Measurements from ENCODE around the gene CCM2L. TPM values are rescaled to one million over a fixed set of nuclear protein-coding genes. Genes with fewer than 3 reads are reported as not detected.
A peak's percentile ranks its signal among the peaks of the same experiment; 100 is the strongest.
"Not testable (repeated sequence)": the region's sequence is repeated elsewhere in the genome, so short reads cannot be mapped to it uniquely, and the experiment has no call there.

Gene CCM2L
- total RNA-seq, 1 experiment from 2014 or later, result 0.04 TPM

DNA sequence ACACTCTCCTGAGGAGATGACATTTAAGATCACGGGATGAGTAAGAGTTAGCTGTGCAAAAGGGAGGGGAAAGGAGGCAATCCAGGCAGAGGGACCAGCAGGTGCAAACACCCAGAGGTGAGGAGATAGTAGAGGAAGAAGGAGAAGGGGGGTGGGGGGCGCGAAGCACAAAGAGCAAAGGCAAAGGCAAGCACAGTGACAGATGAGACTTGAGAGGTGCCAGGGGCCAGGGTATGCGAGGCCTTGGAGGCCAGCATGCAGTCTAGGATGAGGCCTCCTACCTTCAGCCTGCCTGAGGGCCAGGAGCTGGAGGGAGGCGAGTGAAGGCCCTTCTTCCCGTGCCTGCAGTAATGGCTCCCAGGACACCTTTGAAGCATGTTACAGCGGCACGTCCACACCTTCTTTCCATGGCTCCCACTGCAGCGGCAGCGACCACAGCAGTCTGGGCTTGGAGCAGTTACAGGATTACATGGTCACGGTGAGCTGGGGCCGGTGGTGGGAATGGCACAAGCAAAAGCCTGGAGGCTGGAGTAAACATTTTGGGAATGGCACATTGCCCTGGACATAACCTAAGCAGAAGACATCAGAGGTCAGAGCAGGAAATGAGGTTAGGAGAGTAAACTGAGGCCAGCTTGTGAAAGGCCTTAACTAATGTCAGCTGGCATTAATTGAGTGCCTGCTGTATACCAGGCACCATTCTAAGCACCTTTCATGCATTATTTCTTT lies 18.6 kb downstream of the CCM2L start:
- peak; percentile 48 for DNase-seq (ENCODE audit: low spot score)

DNA sequence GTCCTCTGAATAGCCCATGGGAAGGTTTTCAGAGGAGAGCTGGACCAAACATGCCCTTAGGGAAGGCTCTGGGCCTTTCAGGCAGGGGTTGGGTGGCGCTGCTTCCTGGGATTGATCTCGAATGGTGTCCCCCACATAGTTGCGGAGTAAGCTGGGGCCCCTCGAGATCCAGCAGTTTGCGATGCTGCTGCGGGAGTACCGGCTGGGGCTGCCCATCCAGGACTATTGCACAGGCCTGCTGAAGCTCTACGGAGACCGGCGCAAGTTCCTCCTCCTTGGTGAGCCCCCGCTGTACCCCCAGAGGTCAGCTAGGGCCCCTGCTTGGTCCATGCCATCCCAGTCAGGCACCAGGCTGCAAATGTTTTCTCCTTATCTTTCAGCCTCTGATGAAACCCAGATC lies 19.3 kb downstream of the CCM2L start:
- no peak for DNase-seq (ENCODE audit: low spot score)

DNA sequence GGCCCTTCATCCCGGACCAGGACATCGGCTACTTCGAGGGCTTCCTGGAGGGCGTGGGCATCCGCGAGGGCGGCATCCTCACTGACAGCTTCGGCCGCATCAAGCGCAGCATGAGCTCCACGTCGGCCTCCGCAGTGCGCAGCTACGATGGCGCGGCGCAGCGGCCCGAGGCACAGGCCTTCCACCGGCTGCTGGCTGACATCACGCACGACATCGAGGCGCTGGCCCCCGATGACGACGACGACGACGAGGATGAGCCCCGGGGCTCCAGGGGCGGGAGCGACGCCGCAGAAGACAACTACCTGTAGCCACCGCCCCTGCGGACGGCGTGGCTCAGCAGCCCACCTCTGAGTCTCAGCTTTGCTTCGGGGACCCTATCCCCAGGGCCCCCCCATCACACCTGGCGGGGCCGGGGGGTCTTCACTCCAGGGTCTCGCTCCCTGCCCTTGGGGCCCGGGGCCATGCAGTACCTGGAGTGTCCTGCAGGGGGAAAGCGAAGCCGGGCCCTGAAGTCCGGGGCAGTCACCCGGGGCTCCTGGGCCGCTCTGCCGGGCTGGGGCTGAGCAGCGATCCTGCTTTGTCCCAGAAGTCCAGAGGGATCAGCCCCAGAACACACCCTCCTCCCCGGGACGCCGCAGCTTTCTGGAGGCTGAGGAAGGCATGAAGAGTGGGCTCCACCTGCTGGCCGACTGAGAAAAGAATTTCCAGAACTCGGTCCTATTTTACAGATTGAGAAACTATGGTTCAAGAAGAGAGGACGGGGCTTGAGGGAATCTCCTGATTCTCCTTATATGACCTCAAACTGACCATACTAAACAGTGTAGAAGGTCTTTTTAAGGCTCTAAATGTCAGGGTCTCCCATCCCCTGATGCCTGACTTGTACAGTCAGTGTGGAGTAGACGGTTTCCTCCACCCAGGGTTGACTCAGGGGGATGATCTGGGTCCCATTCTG lies 21.0 kb downstream of the CCM2L start:
- DNase-seq (ENCODE audit: low spot score), result peak; percentile 80

DNA sequence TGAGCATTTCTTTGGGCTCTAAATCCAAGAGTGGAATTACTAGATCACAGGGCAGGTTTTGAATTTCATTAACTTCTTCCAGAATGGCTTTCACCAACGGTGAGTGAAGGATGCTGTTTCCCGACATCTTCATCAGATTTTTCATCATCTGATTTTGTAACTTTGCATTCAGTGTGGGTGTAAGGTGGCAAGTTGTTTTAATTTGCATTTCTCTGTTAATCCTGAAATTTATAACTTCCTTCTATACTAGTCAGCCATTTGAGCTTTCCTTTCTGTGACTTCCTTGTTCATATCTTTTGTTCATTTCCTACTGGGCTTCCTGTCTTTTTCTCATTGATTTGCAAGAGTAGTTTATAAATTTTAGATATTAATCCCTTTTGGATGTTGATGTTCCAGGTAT lies 23.1 kb downstream of the CCM2L start:
- DNase-seq (ENCODE audit: low spot score), result no peak

DNA sequence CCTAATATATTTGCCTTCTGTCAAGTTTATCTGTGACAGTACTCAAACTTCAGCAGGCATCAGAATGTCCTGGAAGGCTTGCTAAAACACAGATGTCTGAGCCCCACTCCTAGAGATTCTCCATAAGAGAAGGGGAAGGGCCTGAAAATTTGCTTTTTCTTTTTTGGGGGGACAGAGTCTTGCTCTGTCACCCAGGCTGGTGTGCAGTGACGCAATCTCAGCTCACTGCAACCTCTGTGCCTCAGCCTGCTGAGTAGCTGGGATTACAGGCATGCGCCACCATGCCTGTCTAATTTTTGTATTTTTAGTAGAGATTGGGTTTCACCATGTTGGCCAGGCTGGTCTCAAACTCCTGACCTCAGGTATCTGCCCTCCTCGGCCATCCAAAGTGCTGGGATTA lies 23.5 kb downstream of the CCM2L start:
- DNase-seq (ENCODE audit: low spot score), result not testable (repeated sequence)

DNA sequence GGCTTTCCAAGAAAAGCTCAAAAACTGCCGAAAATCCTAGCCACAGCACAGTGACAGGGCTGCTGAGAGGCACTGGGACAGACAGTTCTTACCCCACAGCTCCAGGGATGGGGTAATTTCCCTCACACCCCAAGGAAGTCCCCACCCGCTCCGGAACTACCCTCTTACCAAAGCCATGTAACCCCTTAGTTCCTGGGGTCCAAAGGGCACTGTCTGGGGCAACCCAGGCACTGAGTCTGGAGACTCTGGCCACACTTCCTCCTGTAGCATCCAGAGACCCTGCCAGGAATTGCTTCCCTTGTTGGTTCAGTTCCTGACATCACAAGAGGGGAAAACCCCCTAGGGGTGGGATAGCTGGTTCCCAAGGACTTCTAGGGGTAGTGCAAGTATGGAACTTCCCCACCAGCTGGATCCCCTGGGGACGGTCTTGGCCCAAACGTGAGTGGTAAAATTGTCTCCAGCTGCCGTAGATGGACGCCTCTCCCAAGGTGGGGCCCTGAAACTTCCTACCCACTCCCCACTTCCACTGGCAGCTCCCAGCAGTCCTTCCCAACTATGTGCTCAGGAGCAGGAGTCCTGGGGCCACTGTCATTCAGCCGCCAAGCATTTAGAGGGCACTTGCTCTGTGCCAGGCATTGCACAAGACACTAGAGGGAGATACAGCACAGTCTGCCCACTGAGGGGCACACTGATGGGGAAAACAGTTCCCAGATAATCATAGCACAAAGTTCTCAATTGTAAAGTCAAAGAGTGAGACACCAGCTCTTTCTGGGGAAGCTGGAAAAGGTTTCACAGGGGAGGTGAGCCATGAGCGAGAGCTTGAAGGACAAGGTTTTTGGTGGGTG lies 24.6 kb downstream of the CCM2L start:
- no peak for DNase-seq (ENCODE audit: low spot score)

DNA sequence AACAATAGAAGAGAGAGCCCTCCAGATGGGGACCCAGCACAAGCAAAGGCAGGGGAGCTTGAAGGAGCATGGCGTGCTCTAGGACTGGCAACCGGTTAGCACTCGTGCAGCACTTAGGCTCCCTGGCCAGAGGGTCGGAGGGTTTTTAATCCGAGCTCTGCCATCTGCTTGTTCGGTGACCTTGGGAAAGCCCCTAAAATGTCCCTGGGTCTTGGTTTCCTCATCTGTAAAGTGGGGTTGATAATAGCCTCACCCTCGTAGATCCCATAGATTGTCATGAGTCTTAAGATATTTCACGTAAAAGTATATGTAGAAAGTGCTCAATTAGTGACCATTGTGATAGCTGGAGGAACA lies 25.2 kb downstream of the CCM2L start:
- DNase-seq (ENCODE audit: low spot score), result no peak

DNA sequence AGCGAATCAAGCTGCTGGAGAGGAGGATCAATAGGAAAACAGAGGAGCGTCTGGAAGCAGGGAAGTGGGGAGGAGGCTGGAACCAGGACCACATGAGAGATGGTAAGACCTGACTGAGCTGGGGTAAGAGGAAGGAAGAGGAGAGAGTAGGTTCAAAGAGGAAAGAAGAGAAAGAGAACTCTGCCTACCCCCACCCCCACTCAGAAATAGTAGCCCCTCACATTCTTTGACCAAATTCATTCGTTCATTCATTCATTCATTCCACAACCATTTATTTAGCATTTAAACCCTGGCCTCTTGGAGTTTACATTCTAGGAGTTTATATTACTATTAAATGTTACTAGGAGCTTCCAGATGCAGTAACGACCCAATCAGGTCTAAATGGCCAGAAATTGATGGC lies 26.0 kb downstream of the CCM2L start:
- no peak for DNase-seq (ENCODE audit: low spot score)

DNA sequence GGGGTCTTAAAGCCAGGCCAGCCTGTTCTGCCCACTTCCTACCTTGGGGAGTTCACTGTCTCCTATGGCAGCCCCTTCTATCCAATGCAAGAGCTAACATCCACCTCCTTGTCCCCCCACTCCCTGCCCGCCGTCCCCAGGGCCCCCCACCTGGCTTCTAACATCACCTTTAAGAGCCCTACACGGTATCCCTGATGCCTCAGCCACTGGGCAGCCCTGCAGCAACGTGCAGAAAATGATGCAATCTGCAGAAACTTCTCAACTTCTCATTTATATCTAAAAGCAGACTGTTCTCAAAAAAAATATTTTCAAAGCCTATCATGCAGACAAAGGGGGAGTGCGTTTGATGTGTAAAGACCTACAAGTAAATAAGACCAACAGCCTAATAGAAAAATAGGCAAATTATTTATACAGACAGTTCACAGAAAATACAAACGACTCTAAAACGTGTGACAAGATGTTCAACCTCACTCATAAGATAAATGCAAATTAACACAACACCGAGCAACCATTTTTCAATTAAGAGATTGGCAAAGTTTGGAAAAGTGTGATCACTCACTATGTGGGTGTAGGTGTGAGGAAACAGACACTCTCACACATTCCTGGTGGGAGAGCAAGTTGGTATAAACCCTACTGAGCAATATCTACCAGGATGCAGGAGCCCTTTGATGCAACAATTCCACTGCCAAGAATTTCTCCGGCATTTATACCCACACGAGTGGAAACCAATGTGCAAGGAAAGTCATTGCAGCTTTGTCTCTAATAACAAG lies 26.7 kb downstream of the CCM2L start:
- no peak for DNase-seq (ENCODE audit: low spot score)

DNA sequence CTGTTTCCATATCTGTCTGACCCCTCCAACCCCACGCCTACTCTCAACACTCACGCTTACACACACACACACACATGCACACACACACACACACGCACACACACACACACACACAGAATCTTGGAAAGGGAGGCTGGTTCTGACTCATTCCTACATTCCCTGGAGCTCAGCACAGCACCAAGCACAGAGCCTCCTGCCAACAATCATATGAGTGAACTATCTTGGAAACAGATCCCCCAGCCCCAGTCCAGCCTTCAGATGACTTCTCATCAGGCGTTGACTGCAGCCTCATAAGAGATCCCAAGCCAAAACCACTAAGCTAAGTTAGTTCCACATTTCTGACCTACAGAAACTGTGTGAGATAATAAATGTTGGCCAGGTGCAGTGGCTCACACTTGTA lies 27.7 kb downstream of the CCM2L start:
- no peak for DNase-seq (ENCODE audit: low spot score)

DNA sequence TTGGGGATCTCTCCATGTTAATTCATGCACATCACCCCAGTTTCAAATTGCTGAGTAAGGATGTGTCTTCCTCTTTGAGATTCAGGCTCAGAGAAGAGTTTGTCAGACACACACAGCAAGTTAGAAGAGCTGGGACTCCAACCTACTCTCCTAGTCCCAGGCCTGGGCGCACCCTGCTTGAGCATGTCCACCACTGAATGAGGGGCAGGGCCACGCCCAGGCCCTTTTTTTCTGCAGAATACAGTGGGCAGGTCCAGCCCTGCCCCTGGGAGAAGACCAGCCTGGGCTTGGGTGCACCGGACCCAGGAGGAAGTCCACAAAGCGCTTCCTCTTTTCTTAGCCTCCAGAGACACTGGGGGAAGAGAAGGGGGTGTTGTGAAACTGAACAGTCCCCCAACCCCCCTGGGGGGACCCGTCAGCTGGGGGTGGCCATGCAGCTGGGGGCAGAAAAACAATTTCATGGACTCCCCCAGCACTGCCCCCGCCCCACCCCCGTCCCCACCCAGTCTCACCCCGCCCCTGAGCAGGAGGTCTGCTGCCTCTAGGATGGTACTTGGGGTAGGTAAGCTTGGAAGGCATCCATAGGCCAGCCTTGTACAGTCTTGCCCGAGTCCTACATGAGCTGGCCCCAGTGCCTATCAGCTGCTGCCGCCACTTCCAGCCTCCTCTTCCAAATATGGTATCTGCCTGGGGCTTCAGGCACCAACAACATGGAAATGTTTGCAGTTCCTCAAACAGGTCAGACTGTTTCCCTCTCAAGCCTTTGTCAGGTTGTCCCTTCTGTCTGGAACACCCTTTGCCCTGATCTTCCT lies 30.1 kb downstream of the CCM2L start:
- no peak for DNase-seq (ENCODE audit: low spot score)

DNA sequence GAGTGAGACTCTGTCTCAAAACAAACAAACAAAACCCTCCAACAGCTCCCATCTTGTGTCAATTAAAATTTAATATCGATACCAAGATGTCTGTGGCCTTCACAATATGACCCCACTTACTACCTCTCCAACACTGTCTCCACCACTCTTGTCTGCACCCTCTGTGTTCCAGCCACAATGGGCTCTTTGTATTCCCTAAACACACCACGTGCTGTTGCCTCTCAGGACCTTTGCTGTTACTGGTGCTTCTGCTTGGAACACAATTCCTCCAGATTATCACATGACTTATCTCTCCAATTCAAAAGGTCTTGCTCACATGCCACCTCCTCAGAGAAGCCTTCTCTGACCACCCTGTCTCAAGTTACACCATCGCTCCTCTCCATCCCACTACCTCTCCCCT lies 35.8 kb downstream of the CCM2L start:
- DNase-seq (ENCODE audit: low spot score), result no peak

DNA sequence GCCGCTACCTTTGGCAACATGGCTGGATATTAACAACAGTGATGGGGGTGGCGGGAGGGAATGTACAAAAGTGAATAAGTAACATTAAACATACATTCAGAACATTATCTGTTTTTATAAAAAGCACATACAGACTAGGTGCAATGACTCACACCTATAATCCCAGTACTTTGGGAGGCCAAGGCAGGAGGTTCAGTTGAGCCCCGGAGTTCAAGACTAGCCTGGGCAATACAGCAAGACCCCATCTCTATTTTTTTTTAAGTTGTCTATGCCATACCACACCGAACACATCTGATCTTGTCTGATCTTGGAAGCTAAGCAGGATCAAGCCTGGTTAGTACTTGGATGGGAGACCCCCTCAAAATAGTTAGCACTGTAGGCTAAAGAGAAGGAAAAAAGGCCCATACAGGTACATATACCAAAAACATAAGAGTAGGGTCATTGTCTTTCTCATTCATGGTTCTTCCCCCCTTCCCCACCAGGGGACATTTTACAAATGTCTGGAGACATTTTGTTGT lies 40.1 kb downstream of the CCM2L start:
- no peak for DNase-seq (ENCODE audit: low spot score)

DNA sequence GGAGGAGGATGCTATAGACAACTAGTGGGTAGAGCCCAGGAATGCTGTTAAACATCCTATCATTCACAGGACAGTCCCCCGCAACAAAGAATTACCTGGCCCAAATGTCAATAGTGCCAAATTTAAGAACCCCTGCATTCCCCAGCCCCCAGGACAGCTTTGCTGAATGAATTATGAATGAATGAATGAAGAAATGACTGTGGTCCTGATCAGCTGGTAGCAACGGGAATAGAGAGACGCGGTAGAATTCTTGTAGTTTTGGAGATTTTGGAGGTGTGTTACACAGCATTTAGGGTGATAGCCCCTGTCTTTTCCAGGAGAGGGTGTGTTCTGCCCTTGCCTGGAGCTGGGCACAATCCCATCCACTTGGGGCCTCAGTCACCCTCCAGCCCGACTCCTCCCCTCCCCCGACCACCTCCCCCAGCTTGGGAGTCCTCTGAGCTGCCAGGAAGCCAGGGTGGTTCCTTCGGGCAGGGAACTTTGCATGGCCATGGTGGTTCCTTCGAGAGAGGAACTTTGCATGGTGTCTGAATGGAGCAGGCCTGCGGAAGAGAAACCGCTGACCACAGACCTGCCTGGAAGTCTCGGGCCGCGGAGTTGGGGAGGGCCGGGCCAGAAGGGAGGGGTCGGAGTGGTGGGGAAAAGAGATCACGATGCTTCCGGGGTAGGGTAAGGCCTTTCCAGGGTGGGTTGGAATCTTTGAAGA lies 40.8 kb downstream of the CCM2L start:
- DNase-seq (ENCODE audit: low spot score), result no peak

DNA sequence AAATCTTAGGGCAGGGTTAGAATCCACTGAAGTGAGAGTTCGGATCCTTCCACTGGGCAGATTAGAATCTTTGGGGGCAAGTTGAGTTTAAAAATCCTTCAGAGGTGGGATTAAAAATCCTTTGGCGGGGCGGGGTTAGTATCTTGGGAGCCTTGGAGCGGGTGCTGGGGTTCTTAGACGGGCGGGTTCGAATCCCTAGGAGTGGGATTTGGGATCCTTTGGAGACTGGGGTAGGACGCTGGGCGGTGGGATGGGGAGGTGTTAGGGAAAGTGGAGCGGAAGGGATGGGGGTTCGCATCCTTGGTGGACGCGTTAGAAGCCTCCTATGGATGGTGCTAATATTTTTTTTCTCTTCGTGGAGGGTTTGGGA lies 41.5 kb downstream of the CCM2L start:
- no peak for DNase-seq (ENCODE audit: low spot score)

DNA sequence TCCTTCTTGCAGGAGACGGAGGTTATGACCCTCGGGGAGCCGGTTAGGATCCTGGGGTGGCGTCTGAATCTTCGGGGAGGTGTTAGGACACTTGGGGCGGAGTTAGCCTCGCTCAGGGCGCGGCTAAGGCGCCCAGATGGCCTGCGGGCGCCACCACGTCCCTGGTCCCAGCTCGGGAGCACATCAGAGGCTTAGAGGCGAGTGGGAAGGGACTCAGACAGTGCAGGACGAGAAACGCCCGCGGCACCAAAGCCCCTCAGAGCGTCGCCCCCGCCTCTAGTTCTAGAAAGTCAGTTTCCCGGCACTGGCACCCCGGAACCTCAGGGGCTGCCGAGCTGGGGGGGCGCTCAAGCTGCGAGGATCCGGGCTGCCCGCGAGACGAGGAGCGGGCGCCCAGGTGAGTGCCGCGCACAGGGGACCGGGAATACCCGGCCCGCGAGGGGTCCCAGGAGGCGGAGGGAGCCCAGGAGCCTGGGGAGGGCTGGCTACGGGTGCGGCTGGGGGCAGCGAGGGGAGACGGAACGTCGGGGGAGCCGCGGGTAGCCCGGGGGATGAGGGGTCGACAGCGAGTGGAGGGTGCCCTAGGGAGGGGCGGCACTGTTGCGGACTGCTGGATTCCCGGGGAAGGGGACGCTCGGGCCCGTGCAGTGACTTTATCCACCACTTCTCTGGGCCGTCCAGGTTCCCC lies 42.0 kb downstream of the CCM2L start, which contains the start of gene HCK:
TSS of gene HCK (plus strand) at position 153 of the 688 bp plus-strand sequence.
- no peak for DNase-seq (ENCODE audit: low spot score)

DNA sequence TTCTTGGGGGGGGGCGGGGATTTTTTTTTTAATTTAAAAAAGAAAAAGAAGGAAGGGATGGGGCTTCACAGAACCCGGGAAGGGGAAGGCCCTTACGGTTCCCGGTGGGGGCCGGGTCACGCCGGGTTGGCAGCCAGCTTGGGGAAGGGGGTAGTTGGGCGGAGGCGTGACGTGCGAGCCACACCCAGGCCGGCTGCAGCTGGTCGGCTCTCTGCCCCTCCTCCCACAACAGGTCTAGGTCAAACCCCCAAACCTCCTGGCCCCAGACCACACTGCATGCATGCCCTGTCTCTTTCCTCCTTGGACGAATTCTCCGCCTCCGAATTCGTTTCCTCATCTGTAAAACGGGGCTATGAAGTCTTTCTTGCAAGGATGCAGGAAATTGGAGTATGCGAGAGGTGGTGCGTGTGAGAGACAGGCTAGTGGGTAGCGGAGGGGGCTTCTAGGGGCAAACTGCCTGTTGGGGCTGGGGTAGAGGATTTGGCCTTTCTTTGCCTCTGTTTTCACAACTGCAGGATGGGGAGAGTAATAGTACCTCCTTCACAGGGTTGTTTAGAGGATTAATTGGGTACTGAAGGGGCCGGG lies 42.6 kb downstream of the CCM2L start:
- no peak for DNase-seq (ENCODE audit: low spot score)

DNA sequence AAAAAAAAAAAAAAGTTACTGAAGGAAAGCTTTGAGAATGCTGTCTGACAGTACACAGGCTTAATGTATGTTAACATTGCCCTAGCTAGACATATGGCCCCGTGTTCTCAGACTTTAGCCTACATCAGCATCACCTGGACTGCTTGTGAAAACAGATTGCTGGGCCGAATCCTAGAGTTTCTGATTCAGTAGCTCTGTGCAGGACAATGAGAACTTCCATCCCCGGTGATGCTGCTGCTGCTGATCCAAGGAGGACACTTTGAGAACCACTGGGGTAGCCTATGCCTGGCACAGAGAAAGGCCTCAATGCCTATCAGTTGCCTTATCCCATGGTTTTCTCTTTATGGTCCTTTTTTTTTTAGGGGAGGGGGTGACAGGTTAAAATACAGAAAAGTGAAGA lies 43.4 kb downstream of the CCM2L start:
- no peak for DNase-seq (ENCODE audit: low spot score)
